Astrocyte (in vitro differentiated cells and primary cell): ENCODE measurements around the gene CTIF.

Experiments
- CTCF ChIP-seq: IDR thresholded peaks from 2 replicates; pipeline ENCODE4 v1.5.1; 2011; ENCODE audit warnings: low read depth, mild to moderate bottlenecking, inconsistent platforms, low read length, moderate library complexity; ENCODE audit not compliant: insufficient read depth
- EZH2 ChIP-seq: IDR thresholded peaks from 2 replicates; pipeline ENCODE4 v1.6.1; 2012; ENCODE audit warnings: mild to moderate bottlenecking, low read length, inconsistent platforms; ENCODE audit not compliant: insufficient read depth

GRCh38 chr18:48538531-48539405, at the start of gene CTIF:
- TF ChIP-seq EZH2 (no peak), CTCF (no peak)
